OCI-LY1 (cell line): ENCODE results near the gene NEK6.

Experiments
- H2AFZ ChIP-seq: fragments of 200-600 bp; sonication (generic), shearing (Covaris generic); 2 replicates; pipeline ENCODE4 v1.6.0; 2014; ENCODE audit warnings: antibody characterized with exemption, mild to moderate bottlenecking, low read length
- H3F3A ChIP-seq: fragments of 200-600 bp; sonication (generic), shearing (Covaris generic); 2 replicates; pipeline ENCODE4 v1.6.0; 2014; ENCODE audit warnings: mild to moderate bottlenecking, antibody characterized with exemption, low read length, moderate library complexity; ENCODE audit not compliant: insufficient read depth
- H3K27ac ChIP-seq: fragments of 200-600 bp; sonication (generic); 2 replicates; pipeline ENCODE4 v1.5.1; 2014; ENCODE audit warnings: low read length, mixed run types, mild to moderate bottlenecking, low read depth; ENCODE audit not compliant: poor library complexity, severe bottlenecking
- H3K27me3 ChIP-seq: fragments of 200-600 bp; sonication (generic); 2 replicates; pipeline ENCODE4 v1.6.0; 2014; ENCODE audit warnings: antibody characterized with exemption, mild to moderate bottlenecking, low read length, moderate library complexity; ENCODE audit not compliant: insufficient read depth
- H3K36me3 ChIP-seq: fragments of 200-600 bp; sonication (generic); 2 replicates; pipeline ENCODE4 v1.6.1; 2014; ENCODE audit warnings: mild to moderate bottlenecking, antibody characterized with exemption, low read length, moderate library complexity, mixed read lengths; ENCODE audit not compliant: insufficient read depth
- H3K4me1 ChIP-seq: fragments of 200-600 bp; sonication (generic); 2 replicates; pipeline ENCODE4 v1.5.1; 2014; ENCODE audit warnings: mild to moderate bottlenecking, low read length, moderate library complexity; ENCODE audit not compliant: insufficient read depth, severe bottlenecking
- H3K4me2 ChIP-seq: fragments of 200-600 bp; sonication (generic), shearing (Covaris generic); 2 replicates; pipeline ENCODE4 v1.6.1; 2014; ENCODE audit warnings: low read length
- H3K4me3 ChIP-seq: fragments of 200-600 bp; sonication (generic); 2 replicates; pipeline ENCODE4 v1.5.1; 2014; ENCODE audit warnings: low read length, low read depth, mild to moderate bottlenecking, mixed read lengths; ENCODE audit not compliant: poor library complexity, severe bottlenecking
- H3K79me2 ChIP-seq: fragments of 200-600 bp; shearing (Covaris generic); 2 replicates; pipeline ENCODE4 v1.6.1; 2016; ENCODE audit warnings: mixed run types, low read length, mixed read lengths; ENCODE audit not compliant: insufficient read depth
- H3K9ac ChIP-seq: fragments of 200-600 bp; sonication (generic), shearing (Covaris generic); 2 replicates; pipeline ENCODE4 v1.6.1; 2014; ENCODE audit warnings: mild to moderate bottlenecking, low read length, mixed read lengths
- H3K9me2 ChIP-seq: fragments of 200-600 bp; sonication (generic), shearing (Covaris generic); 2 replicates; pipeline ENCODE4 v1.6.1; 2014; ENCODE audit warnings: low read depth, mild to moderate bottlenecking, low read length, mixed read lengths
- H3K9me3 ChIP-seq: fragments of 200-600 bp; shearing (Covaris generic); 2 replicates; pipeline ENCODE4 v1.6.1; 2014; ENCODE audit warnings: low read length, mixed read lengths
- H4K20me1 ChIP-seq: fragments of 200-600 bp; sonication (generic), shearing (Covaris generic); 2 replicates; pipeline ENCODE4 v1.6.0; 2016; ENCODE audit warnings: mild to moderate bottlenecking, low read length; ENCODE audit not compliant: insufficient read depth
- EZH2 ChIP-seq: fragments of 200-600 bp; sonication (generic), shearing (Covaris generic); IDR thresholded peaks from 2 replicates; pipeline ENCODE4 v1.8.0; 2017; ENCODE audit warnings: borderline replicate concordance, mixed run types, mild to moderate bottlenecking, antibody characterized with exemption, low read length, moderate library complexity, mixed read lengths
- TF ChIP-seq, protein P1 (sequence below): fragments of 200-600 bp; sonication (generic), shearing (Covaris generic); IDR thresholded peaks from 2 replicates; pipeline ENCODE4 v1.5.1; 2017; ENCODE audit warnings: mild to moderate bottlenecking, antibody characterized with exemption, low read length, moderate library complexity, mixed read lengths

NEK6 gene

DNA sequence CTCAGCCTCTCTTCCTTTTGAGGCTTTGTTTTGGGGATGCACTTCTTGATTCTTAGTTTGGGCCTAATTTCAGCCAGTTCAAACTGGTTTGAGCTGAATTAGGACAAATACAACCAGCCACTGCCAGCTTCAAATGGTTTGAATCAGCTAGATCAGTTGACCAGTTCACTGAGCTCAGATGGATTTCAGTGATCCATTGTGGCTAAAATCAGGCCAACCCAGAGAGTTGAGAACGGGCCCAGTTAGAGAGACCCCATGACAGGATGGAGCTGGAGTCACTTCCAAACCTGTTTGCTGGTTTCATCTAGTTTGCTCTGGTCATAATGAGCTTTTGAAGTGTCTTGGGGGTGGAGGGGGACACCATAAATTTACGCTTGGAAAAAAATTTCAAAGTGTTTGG is 48.0 kb upstream of the NEK6 start:
- Histone ChIP-seq H3K9me3 (no peaks in the 10 kb centered on the region), H3K4me3 (no peak overlapping the region), H3K27me3 (no peaks in the 10 kb centered on the region; the same call in 1 of the 2 replicates), H3K9ac (no peak overlapping the region), H4K20me1 (no peaks in the 10 kb centered on the region), H3K4me1 (no peaks in the 10 kb centered on the region), H3K36me3 (no peaks in the 10 kb centered on the region), H2AFZ (no peak overlapping the region), H3F3A (no peaks in the 10 kb centered on the region), H3K4me2 (no peak overlapping the region), H3K9me2 (no peaks in the 10 kb centered on the region), H3K27ac (no peak overlapping the region), H3K79me2 (no peaks in the 10 kb centered on the region)
- TF ChIP-seq, protein P1, sequence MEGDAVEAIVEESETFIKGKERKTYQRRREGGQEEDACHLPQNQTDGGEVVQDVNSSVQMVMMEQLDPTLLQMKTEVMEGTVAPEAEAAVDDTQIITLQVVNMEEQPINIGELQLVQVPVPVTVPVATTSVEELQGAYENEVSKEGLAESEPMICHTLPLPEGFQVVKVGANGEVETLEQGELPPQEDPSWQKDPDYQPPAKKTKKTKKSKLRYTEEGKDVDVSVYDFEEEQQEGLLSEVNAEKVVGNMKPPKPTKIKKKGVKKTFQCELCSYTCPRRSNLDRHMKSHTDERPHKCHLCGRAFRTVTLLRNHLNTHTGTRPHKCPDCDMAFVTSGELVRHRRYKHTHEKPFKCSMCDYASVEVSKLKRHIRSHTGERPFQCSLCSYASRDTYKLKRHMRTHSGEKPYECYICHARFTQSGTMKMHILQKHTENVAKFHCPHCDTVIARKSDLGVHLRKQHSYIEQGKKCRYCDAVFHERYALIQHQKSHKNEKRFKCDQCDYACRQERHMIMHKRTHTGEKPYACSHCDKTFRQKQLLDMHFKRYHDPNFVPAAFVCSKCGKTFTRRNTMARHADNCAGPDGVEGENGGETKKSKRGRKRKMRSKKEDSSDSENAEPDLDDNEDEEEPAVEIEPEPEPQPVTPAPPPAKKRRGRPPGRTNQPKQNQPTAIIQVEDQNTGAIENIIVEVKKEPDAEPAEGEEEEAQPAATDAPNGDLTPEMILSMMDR = no peak
- TF ChIP-seq EZH2 = no peak

DNA sequence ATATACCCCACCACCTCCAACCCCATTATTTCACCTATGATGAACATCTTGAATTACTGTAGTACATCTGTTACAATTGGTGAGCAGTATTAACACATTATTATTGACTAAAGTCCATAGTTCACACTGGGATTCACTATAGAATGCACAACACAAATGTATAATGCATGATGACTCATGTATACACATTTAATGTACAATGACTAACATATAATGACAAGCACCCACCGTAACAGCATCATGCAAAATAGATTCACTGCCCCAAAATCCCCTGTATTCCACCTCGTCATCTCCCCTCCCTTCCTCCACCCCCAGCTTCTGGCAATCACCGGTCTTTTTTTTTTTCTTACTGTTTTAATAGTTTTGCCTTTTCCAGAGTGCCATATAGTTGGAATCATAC is 47.1 kb upstream of the NEK6 start:
- Histone ChIP-seq H3K9me3 (no peaks in the 10 kb centered on the region), H3K4me1 (no peaks in the 10 kb centered on the region), H3K79me2 (no peaks in the 10 kb centered on the region), H3K4me3 (no peak overlapping the region), H3K9ac (no peak overlapping the region), H3F3A (no peaks in the 10 kb centered on the region), H3K9me2 (no peaks in the 10 kb centered on the region), H3K36me3 (no peaks in the 10 kb centered on the region), H4K20me1 (no peaks in the 10 kb centered on the region), H3K4me2 (no peak overlapping the region), H3K27me3 (no peaks in the 10 kb centered on the region; the same call in 1 of the 2 replicates), H3K27ac (no peak overlapping the region), H2AFZ (no peak overlapping the region)
- TF ChIP-seq EZH2 = no peak
- TF ChIP-seq, protein P1 = no peak

DNA sequence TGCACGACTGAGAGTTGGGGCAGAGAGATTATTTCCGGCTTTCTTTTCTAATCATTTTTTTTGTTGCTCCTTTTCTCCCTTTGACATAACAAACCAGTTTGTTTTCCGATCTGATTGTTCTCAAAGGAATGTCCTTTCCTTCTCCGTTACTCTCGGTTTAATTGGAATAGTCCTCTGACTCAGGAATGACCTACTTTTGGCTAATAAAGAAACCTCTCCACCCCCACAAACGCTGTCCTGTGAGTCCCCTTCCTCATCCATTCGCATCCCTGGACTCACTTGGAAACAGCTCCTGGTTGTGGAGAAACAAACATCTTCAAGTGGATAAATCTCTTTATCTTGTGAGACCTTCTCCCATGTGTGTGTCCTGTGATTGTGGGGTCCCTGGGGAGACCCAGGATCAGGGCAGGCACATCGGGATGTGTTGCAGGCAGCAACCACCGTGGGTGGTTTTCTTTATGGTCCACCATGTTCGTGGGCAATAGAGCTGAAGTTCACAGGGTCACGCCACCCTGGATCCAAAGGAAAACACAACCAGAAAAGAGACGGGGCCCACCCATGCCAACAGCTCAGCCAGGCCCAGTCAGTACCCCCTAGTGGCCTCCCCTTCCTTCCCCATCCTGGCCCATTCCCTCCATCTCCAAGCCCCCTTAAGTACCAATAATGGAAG is 45.2 kb upstream of the NEK6 start:
- no peaks in the 10 kb centered on the region for H3K9me2 ChIP-seq
- no peaks in the 10 kb centered on the region; the same call in 1 of the 2 replicates for H3K27me3 ChIP-seq
- no peaks in the 10 kb centered on the region for H3K9me3 ChIP-seq
- H3K4me3 ChIP-seq = no peak overlapping the region
- no peaks in the 10 kb centered on the region for H3K79me2 ChIP-seq
- no peak overlapping the region for H3K4me2 ChIP-seq
- no peaks in the 10 kb centered on the region for H4K20me1 ChIP-seq
- no peak overlapping the region for H3K9ac ChIP-seq
- TF ChIP-seq EZH2 = no peak
- TF ChIP-seq, protein P1 = no peak
- H3K4me1 ChIP-seq = peaks cover 14% of the 10 kb centered on the region
- no peaks in the 10 kb centered on the region for H3K36me3 ChIP-seq
- no peak overlapping the region for H3K27ac ChIP-seq
- H3F3A ChIP-seq = no peaks in the 10 kb centered on the region
- no peak overlapping the region for H2AFZ ChIP-seq
